Fibroblast of pulmonary artery (primary cell): ENCODE measurements around the gene DDX53.

Experiments used
- DNase-seq: peaks from one replicate; pipeline ENCODE4 v3.0.0-alpha.2; 2010; ENCODE audit warnings: low read depth
- H3K4me3 ChIP-seq: replicated peaks from 2 replicates; pipeline ENCODE4 v1.5.1; 2011; ENCODE audit warnings: low read depth, mild to moderate bottlenecking, control low read depth, low read length, moderate library complexity
- CTCF ChIP-seq: IDR thresholded peaks from 2 replicates; pipeline ENCODE4 v1.5.1; 2011; ENCODE audit warnings: mild to moderate bottlenecking, control low read depth, low read length, inconsistent platforms; ENCODE audit errors: missing control alignments

Gene DDX53

GRCh38 chrX:23046443-23046842, 46.7 kb downstream of the DDX53 start:
- no peak overlapping the region for H3K4me3 ChIP-seq
- TF ChIP-seq CTCF: no peak

GRCh38 chrX:23048806-23049573, 49.2 kb downstream of the DDX53 start:
- DNase-seq: no peak

More at GRCh38 chrX:23046443-23046842, 46.7 kb downstream of the DDX53 start:
- DNase-seq: no peak

GRCh38 chrX:23052324-23052723, 52.6 kb downstream of the DDX53 start:
- no peak for DNase-seq
- no peak overlapping the region for H3K4me3 ChIP-seq
- no peak for TF ChIP-seq CTCF

More at GRCh38 chrX:23048806-23049573, 49.2 kb downstream of the DDX53 start:
- TF ChIP-seq CTCF: no peak
- no peak overlapping the region for H3K4me3 ChIP-seq
